ENCODE data around the gene KRTAP10-6.

DNA sequence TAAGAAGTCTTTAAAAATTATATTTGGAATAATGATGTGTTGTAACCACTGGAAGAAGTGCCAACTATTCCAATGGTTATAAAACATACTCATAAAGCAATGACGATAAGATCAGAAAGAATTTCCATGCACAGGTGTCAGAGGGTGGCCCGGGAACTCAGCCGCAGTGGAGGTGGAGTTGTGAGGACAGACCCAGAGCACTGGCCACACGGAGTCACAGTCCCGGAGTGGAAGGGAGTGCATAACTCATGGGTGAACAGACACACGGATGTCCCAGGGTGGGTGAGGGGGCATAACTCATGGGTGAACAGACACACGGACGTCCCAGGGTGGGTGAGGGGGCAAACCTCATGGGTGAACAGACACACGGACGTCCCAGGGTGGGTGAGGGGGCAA is 16.3 kb downstream of the KRTAP10-6 start:
- TF ChIP-seq, protein P1, sequence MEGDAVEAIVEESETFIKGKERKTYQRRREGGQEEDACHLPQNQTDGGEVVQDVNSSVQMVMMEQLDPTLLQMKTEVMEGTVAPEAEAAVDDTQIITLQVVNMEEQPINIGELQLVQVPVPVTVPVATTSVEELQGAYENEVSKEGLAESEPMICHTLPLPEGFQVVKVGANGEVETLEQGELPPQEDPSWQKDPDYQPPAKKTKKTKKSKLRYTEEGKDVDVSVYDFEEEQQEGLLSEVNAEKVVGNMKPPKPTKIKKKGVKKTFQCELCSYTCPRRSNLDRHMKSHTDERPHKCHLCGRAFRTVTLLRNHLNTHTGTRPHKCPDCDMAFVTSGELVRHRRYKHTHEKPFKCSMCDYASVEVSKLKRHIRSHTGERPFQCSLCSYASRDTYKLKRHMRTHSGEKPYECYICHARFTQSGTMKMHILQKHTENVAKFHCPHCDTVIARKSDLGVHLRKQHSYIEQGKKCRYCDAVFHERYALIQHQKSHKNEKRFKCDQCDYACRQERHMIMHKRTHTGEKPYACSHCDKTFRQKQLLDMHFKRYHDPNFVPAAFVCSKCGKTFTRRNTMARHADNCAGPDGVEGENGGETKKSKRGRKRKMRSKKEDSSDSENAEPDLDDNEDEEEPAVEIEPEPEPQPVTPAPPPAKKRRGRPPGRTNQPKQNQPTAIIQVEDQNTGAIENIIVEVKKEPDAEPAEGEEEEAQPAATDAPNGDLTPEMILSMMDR (IDR thresholded peaks at IDR 0.05), result no peak
- TF ChIP-seq POLR2A (IDR thresholded peaks at IDR 0.05; ENCODE audit: low read depth), result no peak

All from esophagus muscularis mucosa (tissue), 3 donors.